Measurements from ENCODE around the gene HERC6.
"Not testable (repeated sequence)": the region's sequence is repeated elsewhere in the genome, so short reads cannot be mapped to it uniquely, and the experiment has no call there.

Gene HERC6

GRCh38 chr4:88378691-88379559 lies at the start of gene HERC6:
Gene HERC6, plus strand, starts transcription at chr4:88378852. Its CDS starts 70 bp downstream, at chr4:88378922.
- peak; percentile 68 for DNase-seq

- no peak for DNase-seq
These were observed 44.8 kb upstream of the HERC6 start for GRCh38 chr4:88333741-88334405.

- DNase-seq: peak; percentile 4
These were observed 43.5 kb upstream of the HERC6 start for GRCh38 chr4:88335092-88335665.

GRCh38 chr4:88341227-88342192 lies 37.1 kb upstream of the HERC6 start:
- peak; percentile 20 for DNase-seq

- not testable (repeated sequence) for DNase-seq
These were observed 31.8 kb upstream of the HERC6 start for GRCh38 chr4:88346902-88347301.

- DNase-seq: not testable (repeated sequence)
These were observed 29.9 kb upstream of the HERC6 start for GRCh38 chr4:88348761-88349160.

GRCh38 chr4:88350786-88351185 lies 27.9 kb upstream of the HERC6 start:
- no peak for DNase-seq

- DNase-seq: no peak
These were observed 26.5 kb upstream of the HERC6 start for GRCh38 chr4:88352062-88352740.

GRCh38 chr4:88353324-88353723 lies 25.3 kb upstream of the HERC6 start:
- DNase-seq: no peak

- no peak for DNase-seq
These were observed 21.9 kb upstream of the HERC6 start for GRCh38 chr4:88356771-88357170.

- DNase-seq: no peak
These were observed 21.4 kb upstream of the HERC6 start for GRCh38 chr4:88357262-88357661.

- no peak for DNase-seq
These were observed 19.1 kb upstream of the HERC6 start for GRCh38 chr4:88359558-88359957.

GRCh38 chr4:88360256-88360655 lies 18.4 kb upstream of the HERC6 start:
- DNase-seq: no peak

GRCh38 chr4:88360791-88361190 lies 17.9 kb upstream of the HERC6 start:
- DNase-seq: no peak

GRCh38 chr4:88361217-88361773 lies 17.4 kb upstream of the HERC6 start:
- not testable (repeated sequence) for DNase-seq

- DNase-seq: no peak
These were observed 12.2 kb upstream of the HERC6 start for GRCh38 chr4:88366460-88366859.

- no peak for DNase-seq
These were observed 10.8 kb upstream of the HERC6 start for GRCh38 chr4:88367826-88368225.

GRCh38 chr4:88369180-88369812 lies 9.4 kb upstream of the HERC6 start:
- DNase-seq: not testable (repeated sequence)

GRCh38 chr4:88381123-88381522 lies 2.5 kb downstream of the HERC6 start:
- DNase-seq: no peak

- DNase-seq: no peak
These were observed 4.0 kb downstream of the HERC6 start for GRCh38 chr4:88382621-88383020.

- DNase-seq: no peak
These were observed 11.5 kb downstream of the HERC6 start for GRCh38 chr4:88390128-88390527.

Measured in NCI-H510A (cell line).